Central memory CD4-positive, alpha-beta T cell (primary cell): ENCODE measurements around the gene DMBX1.

Experiments
- DNase-seq: peaks from one replicate; pipeline ENCODE4 v3.0.0; 2022
- total RNA-seq, 3 experiments: gene quantifications; one replicate each; lab custom pipeline; 2026; lab: John Stamatoyannopoulos, UW

DMBX1 gene
- total RNA-seq = 0 reads per million in 3 experiments

GRCh38 chr1:46489638-46490405 is at the start of gene DMBX1:
Gene DMBX1 (plus strand): TSS chr1:46489836. CDS start chr1:46507011, 17,175 bp downstream.
- DNase-seq = peak; percentile 9

- no peak for DNase-seq
These were observed 49.2 kb upstream of the DMBX1 start for GRCh38 chr1:46440478-46440877.

DNA sequence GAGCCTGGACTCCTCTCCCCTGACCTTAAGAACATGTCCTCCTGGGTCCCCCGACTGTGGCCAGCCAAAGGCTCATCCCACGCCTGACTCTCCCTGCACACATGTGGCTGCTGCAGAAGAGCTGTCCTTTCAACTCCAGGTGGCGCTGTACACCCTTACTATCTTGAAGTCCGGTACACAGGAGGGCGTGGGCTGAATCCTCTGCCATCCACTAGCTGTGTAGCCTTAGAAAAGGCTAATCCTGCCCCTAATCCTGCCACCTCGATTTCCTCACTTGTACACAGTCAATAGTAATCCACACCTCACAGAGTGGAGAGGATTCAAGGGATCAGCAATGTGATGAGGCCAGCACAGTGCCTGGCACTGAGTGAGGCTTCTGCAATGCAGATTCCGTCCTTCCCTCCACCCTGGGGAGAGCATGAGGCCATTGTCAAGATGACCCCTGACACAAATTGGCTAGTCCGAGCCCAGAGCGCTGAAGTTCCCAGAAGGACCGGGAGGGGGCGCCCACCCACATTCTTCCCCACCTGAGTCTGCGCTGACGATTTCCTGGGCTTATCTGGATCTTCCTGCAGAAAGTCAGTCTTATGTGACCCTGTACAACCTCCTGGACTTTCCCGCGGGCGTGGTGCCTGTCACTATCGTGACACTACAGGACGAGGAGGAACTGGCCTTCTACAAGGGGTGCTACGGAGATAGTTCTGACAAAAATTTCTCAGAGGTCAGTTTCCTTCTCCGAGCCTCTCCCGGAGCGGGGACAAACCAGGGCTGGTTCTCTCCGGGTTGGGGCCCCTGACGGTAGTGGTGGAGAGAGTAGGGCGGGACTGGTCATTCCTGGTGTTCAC is 47.1 kb upstream of the DMBX1 start:
- DNase-seq = peak; percentile 49

- DNase-seq = no peak
These were observed 45.2 kb upstream of the DMBX1 start for GRCh38 chr1:46444466-46444865.

DNA sequence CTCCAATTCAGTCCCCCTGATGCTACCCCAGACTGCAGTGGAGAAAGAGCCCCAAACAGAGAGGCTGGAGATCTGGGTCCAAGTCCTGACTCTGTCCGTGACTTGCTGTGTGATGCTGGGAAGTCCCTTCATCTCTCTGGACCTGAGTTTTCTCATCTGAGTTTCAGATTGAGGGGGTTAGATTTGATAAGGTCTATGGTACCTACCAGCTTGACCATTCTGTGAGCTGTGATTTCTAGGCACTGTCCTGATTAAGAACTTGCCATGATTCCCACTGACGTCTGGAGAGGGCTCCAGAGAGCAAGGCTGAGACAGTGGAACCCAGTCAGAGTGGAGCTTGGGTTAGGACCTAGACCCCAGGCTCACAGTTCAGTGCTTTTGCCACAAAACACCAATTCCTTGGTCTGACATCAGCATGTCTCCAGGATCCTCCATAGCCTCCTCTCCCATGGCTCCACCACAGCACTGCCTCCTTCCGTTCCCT is 43.8 kb upstream of the DMBX1 start:
- DNase-seq = no peak

GRCh38 chr1:46446646-46447498 is 42.8 kb upstream of the DMBX1 start:
- peak; percentile 58 for DNase-seq

GRCh38 chr1:46447499-46448108 is 42.0 kb upstream of the DMBX1 start:
- DNase-seq = no peak

DNA sequence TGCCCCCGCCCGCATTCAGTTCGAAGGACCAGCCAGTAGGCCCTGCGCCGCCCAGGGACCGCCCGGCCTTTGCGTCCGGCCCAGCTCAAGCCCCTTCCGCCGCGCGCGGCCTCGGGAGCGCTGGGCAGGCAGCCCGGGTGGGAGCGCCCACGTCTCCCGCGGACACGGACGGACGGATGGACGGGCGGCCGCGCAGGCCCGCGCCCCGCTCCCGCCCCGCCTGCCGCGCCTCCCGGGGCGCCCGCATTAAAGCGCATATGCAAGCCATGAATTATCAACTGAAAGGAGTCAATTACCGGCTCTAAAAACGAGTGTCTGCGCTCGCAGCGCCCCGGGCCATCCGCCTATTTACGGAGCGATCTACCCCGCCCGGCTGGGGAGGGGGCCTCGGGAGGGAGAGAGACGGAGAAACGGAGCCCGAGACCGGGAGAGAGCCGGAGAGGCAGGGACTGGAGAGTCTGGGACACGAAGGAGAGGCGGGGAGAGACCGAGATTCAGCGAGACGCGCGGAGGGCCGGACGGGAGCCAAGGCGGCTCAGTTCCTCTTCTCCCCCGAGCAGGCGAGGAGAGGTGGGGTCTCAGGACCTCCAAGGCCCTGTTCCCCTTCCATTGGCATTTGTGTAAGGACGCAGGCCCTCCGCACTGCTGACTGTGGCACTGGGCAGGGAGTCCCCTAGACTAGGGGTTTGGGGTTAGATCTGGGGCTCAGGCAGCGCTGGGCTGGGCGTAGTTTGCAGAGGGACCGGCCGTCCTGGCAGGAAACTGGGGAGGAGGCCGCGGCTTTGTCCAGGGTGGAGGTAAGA is 41.3 kb upstream of the DMBX1 start:
- no peak for DNase-seq

DNA sequence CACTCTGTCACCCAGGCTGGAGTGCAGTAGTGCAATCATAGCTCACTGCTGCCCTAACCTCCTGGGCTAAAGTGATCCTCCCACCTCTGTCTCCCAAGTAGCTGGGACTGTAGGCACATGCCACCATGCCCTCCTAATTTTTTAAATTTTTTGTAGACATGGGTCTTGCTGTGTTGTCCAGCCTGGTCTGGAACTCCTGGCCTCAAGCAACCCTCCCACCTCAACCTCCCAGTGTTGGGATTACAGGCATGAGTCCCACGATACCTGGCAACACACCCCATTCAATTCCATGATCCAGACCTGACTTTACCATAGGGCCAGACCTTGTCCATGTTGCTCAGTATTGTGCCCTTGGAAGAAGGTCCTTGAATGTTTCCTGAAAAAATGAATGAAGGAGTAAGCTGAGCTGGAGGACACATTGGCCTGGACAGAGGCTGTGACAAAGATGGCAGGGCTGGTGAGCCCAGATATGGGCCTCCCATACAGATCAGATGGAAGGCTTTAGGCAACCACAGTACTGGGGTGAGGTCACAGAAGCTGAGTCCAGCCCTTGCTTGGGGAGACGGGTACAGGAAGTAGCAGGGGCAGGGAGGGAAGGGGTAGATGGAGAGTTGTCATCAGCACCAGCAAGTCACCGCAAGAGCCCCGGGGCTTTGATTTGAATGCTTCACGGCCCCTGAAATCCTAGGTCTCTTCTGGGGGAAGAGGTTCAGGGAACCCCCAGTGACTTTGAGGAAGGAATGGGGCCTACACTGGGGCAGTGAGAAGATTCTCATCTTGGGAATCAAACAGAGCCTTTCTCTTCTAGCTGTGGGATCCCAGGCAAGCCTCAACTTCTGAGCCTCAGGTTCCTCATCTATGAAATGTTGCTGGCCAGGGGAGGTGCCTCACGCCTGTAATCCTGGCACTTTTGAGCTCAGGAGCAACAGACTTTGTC is 40.1 kb upstream of the DMBX1 start:
- no peak for DNase-seq

- DNase-seq = no peak
These were observed 39.5 kb upstream of the DMBX1 start for GRCh38 chr1:46450160-46450517.

DNA sequence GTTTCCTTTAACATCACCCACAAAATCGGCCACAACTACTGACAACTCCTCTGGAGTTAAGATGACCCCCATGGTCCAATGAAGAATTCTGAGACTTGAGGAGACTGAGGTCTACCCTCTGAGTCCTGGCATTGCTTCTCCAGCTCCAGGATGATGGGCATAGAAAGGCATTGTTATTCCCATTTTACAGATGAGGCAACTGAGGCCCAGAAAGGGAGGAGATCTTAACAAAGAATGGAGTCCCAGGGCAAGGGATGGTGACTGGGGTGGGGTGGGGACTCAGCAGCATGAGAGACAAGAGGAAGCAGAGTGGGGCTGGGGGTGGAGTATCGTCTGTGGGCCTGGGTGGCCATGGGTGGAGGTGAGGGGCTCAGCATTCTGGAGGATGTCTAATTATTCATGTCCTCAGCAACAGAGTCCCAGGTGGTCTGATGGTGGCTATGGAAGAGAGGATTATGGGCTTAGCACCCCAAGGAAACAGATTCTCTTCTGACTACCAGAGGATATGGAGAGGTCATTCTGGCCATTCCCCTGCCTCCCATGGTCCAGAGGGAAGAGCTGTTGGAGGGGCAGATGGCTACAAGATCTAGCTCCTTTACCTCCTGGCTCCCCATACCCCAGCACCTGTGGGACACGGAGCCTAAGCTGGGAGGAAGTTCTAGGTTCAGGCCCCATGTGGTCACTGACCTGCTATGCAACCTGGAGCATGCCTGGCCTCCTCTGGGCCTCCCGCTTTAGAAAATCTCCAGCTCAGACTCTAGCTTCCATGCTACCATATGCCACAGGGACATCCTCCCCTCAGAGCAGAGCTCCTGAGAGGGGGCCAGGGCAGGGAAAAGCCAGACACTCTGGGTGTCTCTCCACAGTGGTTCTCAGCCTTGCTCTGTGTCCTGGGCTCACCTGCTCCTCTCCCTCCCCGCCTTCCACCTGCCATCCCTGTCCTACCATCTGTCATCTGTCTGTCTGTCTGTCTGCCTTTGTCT is 37.4 kb upstream of the DMBX1 start:
- no peak for DNase-seq

DNA sequence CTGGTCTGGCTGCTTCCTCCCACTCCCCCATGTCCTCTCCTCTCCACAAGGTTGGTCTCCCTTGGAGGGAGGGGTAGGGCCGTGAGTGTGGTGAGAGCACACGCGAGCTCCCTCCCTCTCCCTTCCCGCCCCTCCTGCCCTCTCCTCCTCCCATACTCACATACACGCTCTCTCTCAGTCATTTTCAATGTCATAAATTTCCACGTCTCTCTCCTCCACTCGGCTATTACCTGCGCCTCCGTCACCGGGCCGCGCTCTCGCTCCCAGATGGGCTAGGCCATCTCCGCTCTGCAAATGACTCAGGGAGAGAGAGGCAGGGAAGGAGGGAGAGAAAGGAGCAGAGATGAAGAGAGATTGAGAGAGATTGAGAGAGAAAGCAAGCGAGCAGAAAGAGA is 36.7 kb upstream of the DMBX1 start:
- no peak for DNase-seq

GRCh38 chr1:46453449-46453848 is 36.2 kb upstream of the DMBX1 start:
- DNase-seq = no peak

DNA sequence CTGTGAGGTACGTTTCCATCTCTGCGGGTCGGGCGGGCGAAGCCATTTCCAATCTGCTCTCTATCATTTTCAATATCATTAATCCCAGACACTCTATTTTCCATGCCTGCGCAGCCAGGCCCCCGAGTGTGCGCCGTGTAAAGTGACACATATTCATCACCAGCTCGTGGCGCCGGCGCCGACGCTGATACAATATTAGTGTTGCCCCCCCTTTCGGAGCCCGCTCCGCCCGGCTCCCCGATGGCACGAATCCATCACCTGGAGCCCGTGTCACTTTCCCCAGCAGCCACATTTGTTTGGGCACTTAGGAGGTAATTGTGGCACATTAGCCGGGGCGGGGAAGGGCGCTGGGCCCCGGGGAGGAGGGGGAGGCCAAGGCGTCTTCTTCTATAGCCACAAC is 33.7 kb upstream of the DMBX1 start:
- DNase-seq = no peak

GRCh38 chr1:46456411-46456963 is 33.1 kb upstream of the DMBX1 start:
- no peak for DNase-seq

DNA sequence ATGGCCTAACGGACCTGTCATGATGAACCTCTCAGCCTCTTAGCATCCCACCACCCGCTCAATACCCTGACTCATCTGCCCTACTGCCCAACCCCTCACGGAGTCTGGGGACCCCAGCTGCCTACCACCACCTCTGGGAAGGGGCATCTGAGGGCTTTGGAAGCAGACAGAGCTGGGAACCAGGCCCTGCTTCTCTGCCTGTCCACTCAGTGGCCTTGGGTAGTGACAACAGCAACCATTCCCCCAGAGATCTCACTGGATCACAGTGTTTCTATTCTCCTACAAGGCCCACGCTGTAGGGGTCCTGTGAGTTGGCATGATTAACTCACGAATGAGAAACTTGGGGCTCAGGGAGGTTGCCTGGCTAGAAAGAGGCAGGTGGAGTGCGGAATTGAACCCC is 32.5 kb upstream of the DMBX1 start:
- DNase-seq = no peak

GRCh38 chr1:46458190-46458589 is 31.4 kb upstream of the DMBX1 start:
- DNase-seq = no peak

- no peak for DNase-seq
These were observed 30.8 kb upstream of the DMBX1 start for GRCh38 chr1:46458846-46459245.

DNA sequence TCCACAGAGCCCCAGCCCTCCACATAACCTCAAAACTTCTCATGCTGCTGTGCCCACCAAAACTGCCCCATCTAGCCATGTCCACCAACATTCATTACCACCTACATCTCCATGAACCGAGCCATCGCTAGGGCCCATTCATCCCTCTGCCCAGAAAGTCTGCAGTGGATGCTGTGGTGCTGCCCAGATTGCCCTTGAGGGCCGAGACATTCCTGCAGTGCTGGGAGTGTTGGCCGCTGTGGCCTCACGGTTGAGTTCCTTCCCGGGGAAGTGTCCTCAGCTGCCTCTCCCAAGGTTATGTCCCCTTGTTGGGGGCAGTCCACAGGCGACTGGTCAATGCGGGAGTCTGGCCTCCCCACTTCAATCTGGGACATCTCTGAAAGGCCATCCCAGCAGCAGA is 30.3 kb upstream of the DMBX1 start:
- DNase-seq = no peak
